GM19025 (cell line): ENCODE measurements around the gene PRKCZ.

ENCODE experiments used
- ATAC-seq: cut with Tn5 transposase; IDR thresholded peaks from one replicate; pipeline ENCODE4 v1.9.1; 2021; ENCODE audit warnings: mild to moderate bottlenecking, low read depth, moderate library complexity; ENCODE audit not compliant: unreplicated experiment

The PRKCZ gene

DNA sequence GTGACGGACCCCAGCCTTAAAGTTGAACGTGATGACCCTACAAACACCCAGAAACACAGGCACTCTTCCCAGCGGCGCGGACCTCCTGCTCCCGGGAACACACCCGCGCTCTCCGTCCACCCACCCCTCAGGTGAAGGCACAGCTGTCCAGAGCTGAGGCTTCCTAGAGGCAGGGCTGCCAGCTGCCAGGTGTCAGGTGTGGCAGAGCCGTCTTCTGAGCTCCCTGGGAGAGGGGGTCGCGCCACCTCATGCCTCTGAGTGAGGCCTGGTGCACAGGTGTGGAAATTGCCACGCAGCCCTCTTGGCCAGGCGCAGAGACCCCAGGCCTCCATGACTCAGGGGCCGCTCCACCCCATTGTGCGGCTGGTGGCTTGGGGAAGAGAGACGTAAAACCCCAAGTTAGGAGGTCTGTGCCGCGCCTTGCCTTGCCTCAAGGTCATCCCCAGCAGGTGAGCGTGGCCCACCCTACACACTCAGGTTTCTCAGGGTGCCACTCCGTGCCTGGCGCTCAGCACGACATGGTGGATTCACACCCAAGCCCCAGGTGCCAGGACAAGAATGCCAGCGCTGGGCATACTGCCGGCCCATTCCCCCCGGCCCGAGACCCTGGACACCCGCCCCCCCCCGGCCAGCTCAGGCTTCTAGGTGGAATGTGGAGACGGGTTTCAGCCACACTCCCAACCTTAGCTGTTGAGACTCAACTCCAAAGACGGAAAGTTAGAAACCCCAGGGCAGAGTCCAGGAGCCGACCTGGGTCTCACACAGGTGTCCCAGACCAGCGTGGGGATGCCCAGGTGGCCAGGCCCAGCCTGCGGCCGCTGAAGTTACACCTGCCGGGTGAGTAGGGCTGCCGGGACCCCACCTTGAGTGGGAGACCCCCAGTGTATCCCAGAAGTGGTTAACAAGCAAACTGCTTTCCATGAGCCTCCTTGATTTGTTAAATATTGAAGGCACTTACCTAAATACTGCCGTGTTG is 136.0 kb downstream of the PRKCZ start:
- ATAC-seq, result no peak

DNA sequence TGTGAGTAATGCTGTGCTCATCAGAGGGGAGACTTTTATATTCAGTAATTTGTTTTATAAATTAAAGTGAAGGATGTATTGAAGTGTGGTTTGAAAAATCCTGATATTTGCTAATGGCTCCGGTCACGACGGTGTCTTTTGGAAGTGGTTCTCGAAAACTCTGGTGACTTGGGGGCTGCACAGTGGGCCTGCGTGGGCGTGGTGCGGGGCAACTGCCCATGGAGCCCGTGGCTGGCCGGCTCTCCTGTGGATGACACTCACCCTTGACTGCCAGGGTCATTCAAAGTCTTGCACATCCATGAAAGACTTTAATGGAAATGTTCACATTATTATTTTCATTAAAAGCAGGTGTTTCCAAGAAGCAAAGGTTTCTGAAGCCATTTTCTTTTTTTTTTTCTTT is 136.7 kb downstream of the PRKCZ start:
- ATAC-seq, result no peak

DNA sequence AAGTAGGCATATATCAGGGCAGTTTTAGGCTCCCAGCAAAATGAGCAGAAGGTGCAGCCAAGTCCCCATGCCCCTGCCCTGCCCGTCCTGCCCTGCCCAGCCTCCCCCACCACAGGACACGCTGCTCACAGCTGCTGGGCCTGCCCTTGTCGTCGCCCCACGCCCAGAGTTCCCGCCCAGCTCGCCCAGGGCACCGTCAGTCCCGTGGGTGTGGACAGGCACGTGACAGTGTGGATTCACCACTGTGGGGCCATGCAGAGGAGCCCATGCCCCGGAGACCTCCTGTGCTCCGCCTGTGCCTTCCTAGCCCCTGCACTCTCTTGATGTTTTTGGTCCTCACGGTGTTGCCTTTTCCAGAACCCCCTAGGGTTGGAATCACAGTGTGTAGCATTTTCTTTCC is 137.4 kb downstream of the PRKCZ start:
- ATAC-seq, result no peak

DNA sequence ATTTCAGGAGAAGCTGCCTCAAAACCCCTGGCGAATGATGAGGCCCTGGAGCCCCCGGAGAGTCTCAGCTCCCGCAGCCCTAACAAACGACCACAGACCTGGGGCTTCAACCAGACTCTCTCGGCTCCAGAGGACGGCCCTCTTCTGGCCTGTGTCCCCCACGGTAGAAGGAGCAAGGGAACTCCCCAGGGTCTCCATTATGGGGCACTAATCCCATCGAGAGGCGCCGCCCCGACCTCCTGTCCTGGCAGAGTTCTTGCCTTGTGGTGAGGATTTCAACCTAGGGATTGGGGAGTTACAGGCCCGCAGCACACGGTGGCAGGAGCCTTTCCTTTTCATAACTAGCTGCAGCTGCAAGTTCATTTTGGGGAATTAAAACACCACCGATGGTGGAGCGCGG is 138.1 kb downstream of the PRKCZ start:
- ATAC-seq, result no peak

DNA sequence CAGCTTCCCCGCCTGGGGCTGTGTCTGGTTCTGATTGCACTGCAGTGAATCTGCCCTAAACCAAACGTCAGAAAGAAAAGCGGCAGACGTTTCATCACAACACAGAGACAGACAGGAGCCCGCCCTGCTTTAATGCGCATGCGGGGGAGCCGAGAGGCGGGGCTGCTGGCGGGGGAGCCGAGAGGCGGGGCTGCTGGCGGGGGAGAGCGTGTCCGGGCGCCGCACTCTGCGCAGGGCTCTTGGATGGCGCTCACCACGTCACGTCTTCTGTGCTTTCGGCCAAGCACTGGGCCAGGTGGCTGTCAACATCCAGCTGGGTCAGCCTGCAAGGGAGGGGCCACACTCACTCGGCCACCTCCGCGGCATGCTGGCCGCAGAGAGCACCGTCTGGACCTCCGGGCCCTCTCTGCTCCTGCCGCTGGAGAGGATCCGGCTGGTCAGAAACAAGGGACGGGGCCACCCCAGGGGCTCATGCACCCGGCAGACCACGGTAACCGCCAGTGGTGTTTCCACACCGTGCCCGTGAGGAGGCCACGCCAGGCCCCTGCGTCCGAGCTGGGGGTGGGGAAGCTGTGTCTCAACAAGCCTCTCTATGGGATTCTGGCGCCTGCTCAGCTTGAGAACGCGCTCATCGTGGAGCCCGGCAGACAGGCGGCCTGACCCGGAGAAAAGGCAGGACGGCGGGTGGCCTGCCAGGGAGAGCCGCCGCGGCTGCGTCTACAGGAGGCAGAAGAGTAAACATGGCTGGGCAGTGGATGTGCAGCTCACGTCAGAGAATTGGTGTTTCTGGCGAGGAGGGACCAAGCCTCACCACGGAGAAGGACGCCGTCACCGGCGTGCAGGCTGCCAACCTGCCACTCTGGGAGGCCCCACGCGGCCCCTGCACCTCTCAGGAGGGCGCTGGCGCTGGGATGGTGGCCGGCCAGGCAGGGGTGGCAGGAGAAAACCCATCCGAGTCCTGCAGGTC is 139.5 kb downstream of the PRKCZ start:
- peak; percentile 80 for ATAC-seq

DNA sequence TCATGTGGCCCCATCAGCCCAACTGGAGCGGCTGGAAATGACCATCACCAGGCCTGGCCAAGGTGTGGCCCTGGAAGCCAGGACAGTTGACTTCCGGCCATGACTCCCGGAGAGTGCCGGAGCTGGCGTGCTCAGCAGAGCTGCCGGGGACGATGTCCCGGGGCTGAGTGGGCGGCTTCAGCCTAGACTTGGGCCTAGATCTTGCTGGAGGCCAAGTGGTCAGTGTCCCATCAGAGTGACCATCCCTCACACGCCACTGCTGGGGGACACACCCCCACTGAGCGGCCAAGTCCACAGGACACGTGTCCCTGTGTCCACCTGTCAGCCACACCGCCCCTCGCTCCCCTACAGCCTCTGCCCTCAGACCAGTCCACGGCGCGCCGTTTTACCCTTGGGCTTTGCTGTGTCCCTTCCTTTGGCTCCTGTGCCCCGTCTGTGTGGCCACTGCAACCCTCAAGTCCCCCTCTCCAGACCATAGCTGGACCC is 140.3 kb downstream of the PRKCZ start:
- ATAC-seq, result no peak

DNA sequence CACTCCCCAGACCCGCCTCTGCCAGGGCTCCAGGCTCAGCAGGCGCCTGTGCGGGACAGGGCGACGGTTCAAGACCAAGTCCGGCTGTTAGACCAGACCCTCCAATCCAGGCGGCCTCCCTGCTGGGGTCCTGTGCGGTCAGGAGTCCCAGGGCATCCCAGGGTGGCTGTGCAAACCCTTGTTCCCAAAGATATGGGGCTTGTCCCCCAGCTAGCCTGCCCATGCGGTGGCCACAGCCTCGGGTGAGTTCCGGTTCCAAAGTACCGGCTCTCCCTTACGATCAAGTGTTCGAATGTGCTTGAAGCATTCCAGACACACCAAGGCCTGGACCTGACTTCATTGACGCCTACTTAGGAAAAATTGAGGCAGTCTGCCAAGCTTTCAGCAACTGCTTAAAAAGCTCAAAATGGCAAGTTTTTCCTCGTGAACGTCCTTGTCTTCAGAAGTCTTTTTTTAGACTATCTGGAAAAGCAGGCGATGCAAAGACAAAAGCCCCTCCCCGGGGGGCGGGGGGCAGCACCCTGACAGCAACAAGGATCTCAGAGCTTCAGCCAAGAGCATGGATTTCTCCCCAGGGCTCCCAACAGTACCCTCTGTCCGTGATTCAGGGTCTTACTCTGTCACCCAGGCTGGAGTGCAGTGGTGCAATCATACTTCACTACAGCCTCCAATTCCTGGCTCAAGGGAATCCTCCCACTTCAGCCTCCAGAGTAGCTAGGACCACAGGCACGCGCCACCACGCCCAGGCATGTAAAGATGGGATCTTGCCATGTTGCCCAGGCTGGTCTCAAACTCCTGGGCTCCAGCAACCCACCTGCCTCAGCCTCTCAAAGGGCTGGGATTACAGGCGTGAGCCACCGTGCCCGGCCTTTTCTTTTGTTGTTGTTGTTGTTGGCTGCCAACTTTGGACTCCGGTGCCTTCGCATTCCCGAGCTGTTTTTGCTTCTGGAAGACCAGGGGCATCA is 142.1 kb downstream of the PRKCZ start:
- no peak for ATAC-seq

DNA sequence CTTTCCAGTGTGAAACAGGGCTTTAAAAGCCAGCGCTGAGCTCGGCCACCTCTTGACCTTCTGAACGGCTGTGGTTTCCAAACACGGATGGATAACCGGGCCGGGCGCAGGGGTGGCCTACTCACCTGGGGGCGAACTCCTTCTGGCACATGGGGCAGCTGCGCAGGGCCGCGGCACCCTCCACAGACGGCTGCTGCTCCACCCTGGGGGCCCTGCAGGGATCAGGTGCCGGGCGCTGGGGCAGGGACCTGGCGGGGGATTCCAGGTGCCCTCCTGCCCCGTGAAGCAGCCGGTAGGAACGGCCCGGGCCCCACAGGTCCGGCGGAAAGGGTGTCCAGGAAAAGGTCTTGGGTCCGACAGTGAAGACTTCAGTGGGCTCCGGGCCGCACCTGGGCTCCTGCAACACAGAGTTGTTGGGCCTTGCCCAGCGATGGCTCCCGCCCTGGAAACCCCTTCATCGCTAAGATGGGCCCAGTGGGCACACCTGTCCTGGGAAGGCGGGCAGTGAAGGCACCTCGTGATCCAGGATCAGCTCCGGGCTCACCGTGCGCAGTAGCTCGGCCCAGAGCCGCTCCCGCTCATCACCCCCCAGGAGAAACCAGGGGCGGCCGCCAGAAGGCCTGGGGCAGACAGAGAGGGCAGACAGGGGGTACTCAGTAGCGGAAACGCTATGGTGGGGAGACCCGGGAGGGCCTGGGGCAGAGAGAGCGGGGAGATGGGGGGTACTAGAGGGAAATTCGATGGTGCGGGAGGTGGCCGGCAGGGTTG is 143.5 kb downstream of the PRKCZ start:
- ATAC-seq, result no peak

DNA sequence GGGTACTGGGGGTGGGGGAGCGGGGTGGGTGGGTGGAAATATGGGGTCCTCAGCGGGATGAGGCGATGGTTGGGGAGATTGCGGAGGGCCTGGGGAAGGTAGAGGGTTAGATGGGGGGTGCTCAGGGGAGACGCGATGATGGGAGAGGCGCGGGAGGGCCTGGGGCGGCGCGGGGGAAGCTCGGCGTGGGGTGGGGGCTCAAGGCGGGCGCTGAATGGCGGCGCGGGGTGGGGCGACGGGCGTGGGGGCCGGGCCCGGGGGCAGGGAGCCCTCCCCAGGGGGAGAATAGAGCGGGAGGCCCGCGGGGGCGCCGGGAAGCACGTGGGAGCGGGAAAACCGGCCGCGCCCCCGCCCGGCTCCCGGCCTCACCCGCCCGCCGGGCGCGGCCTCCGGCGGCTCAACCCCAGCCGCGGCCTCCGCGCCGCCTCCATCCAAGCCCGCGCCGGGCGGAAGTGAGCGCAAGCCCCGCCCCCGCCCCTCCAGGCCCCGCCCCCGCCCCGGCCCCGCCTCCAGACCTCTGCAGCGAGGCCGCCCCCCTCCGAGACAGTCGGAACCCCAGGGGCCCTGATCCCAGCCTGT is 144.2 kb downstream of the PRKCZ start, which contains the start of gene FAAP20:
Gene FAAP20 (minus strand): TSS at position 454 of the 579 bp plus-strand sequence. CDS start 23 bp downstream, at position 431.
- ATAC-seq, result peak; percentile 52

DNA sequence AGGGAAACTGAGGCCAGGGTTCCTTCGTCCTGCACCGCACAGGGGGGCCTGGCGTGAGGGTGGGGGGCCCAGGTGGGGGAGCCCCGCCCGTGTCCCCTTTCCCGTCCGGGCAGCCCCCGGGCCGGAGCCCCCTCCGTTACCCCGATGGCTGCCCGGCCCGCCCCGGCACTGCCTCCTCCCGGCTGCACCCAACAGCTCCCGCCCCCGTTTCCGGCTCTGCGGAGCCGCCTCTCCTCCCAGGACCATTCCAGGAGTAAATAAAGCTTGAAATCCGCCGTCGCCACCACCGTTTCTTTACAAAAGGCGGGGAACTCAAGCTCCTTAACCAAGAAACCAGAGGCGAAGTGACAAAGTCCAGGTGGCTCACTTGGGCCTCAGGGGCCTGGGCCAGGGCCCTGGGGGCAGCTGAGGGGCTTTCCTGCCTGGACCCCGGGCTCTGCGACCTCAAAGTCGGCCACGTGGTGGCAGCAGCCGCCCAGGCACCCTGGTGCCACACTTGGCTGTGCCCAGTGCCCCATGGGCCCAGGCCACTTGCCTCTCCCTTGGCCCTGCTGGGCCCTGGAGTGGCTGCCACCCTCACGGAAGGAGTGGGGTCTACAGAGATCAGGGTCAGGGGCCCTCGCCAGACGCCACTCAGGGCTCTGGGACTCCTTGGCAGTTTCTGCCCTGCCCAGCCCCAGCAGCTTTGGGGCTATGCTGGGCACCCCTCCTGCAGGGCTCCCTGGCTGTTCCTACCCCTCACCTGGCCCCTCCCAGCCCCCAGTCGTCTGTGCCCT is 144.9 kb downstream of the PRKCZ start:
- ATAC-seq, result peak; percentile 54

DNA sequence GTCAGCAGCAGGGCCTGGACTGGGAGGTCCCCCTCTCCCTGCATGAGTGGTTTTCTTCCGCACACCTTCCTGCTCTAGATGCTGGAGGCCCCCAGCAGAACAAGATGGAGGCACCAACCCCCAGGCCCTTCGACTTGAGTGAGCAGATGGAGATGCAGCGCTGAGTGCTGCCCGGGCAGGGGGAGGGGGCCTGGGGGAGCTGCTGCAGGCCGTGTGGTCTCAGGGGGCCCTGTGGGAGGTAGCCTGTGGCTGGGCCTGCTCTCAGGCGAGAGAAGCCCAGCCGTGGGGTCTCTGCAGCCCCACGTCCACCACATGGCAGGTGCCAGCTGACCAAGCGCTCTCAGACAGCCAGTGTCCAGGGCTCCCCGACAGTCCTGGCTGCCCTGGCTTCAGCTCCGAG is 145.6 kb downstream of the PRKCZ start:
- no peak for ATAC-seq

DNA sequence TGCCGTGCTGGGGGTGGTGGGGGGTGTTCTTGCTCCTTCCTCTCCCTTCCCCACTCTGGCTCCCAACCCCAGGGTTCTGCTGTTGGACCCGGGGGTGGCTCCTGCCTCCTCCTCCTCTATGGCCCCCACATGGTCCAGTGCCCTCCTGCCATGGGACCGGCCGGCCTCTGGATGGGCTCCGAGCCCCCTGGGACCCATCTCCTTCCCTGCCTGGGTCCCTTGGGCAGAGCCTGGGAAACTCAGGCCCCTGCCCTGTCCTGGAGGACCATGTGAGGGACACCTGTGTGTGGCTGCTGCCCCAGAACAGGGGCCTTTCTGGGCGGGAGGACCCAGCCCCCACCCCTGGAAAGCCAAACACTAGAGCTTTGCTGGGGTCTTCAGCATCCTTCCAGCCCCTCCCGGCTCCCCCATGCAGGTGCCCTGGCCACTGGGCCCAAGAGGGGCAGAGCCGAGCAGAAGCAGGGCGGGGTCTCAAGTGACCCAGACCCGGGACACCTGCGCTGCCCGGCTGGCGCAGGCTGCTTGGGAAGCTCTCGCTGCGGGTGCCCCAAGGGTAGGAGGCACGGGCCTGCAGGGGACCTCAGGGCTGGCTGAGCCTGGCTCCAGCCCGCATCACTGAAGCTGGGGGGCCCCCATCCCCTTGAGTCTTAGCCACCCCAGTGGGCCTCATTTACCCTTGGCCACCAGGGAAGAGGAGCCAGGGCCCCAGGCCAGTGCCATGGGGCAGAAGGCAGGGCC is 146.9 kb downstream of the PRKCZ start:
- no peak for ATAC-seq

DNA sequence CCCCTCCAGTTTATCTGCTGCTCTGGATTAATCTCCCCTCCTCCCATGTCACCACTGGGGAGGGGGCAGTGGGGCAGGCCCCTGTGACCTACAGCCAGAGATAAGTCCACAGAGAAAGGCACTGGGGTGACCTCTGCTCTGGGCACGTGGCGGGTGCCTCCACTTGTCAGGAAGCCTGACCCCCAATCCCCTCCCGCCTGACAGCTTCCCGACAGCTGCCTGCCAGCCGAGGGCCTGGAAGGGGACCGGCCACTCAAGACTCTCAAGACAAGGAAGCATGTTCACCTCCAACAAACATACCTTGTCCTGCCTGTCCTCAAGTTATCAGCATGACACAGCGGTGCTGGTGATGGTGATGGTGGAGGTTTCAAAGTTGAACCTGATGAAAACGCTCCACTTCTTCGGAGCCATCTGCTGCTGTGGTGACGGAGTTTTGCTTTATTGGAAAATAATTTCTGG is 147.5 kb downstream of the PRKCZ start:
- no peak for ATAC-seq

DNA sequence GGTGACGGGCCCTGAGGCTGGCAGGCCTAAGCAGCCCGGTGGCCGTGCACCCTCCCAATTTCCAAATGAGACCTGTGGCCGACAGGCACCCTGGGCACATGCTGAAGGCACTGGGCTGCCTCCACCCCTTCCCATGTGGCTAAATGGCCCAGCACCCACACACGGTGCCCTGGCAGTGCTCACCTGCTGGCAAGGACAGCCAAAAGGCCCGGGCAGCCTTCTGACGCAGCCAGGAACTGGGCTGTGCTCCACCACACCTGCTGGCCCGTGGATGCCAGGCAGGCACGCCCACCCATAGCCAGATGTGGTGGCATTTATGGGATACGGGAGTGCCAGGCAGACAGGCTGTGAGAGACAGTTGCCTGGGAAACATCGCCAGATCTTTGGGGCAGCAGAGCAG is 148.4 kb downstream of the PRKCZ start:
- ATAC-seq, result no peak

DNA sequence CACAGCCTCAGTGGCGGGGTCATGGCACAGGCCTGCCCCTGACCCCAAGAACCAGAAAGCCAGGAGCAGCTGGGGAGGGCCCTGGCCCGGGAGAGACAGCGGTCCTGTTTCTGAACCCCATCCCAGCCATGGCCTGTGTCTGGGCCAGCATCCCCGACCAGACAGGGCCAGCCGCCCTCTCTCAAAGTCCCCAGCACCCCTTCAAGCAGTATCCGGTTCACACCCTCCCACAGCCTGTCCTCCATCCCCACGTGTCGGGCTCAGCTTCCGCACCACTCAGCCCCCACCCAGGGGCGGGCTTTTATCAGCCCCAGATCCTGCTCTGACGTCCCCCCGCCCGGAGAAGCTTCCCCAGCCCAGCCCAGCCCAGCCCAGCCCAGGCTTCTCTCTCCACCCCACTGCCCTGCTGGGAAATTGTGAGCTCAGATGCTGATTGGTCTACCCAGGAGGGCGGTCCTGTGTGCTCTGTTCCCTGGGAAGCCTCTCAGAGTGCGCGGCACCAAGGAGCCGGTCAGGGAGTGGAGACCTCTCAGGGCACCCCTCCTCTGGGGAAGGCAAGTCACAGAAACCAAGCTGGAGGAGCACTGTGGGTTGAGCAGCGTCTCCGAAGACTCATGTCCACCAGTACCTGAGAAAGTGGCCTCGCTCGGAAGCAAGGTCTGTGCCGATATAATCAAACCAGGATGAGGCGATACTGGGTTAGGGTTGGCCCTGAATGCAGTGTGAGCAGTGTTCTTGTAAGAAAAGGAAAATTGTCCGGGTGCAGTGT is 149.0 kb downstream of the PRKCZ start:
- no peak for ATAC-seq

DNA sequence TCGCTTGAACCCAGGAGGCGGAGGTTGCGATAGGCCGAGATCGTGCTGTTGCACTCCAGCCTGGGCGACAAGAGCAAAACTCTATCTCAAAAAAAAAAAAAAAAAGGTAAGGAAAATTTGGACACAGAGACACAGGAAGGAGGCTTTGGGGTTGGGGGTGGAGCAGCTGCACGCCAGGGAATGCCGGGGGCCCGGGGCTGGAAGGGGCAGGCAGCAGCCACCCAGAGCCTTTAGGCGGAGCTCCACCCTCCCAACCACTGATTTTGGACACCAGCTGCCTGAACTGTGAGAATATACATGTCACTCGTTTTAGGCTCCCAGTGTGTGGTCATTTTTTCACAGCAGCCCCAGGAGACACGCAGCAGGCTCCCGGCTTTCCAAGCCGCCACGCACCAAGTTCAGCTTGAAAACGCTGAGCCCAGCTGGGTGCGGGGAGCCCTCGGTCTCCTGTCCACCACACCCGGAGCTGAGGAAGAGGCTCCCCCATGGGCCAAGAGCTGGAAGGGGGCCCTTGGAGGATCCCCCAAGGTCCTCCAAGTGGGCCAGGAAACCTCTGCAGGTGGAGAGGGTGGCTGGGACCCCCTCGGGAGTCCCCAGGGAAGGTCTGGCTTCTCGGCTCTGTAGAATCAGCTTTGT is 150.2 kb downstream of the PRKCZ start:
- no peak for ATAC-seq
